ENCODE data around the gene INSM1.

- TF ChIP-seq POLR2AphosphoS5 (IDR thresholded peaks at IDR 0.05; ENCODE audit: insufficient read depth, low read depth, low read length) (no peak), EZH2 (IDR thresholded peaks at IDR 0.05; ENCODE audit: borderline replicate concordance, low read depth, low read length, severe bottlenecking) (no peak), MYC (IDR thresholded peaks at IDR 0.05; ENCODE audit: low read depth, low read length) (no peak), CTCF (IDR thresholded peaks at IDR 0.05; ENCODE audit: extremely low read depth in 1 of 2, insufficient read depth in 1 of 2, low read depth in 1 of 2, low read length in 2 of 2) (no peak), POLR2A (IDR thresholded peaks at IDR 0.05; ENCODE audit: low read depth, low read length) (no peak), FOS (IDR thresholded peaks at IDR 0.05; ENCODE audit: borderline replicate concordance, insufficient read depth, low read length) (no peak)
Observed at GRCh38 chr20:20404633-20405032, 36.7 kb downstream of the INSM1 start.

All from endothelial cell of umbilical vein (primary cell).